Esophagus muscularis mucosa (tissue), 4 donors: Measurements from ENCODE around the gene PTBP1.

Experiments used
- EP300 ChIP-seq: sonication (generic); formaldehyde crosslinking; IDR thresholded peaks from one replicate; pipeline ENCODE4 v1.6.1; 2017; ENCODE audit warnings: antibody characterized with exemption
- POLR2A ChIP-seq: fragments of 450-650 bp; IDR thresholded peaks from one replicate; pipeline ENCODE4 v1.6.1; 2017; ENCODE audit warnings: antibody characterized with exemption, moderate library complexity, mild to moderate bottlenecking, low read depth
- TF ChIP-seq, protein P1 (sequence below), 3 experiments: fragments of 200-600 bp in 2 of 3; fragments of 450-650 bp in 1 of 3; sonication (generic) in 2 of 3; IDR thresholded peaks; one replicate each; pipeline ENCODE4 v1.5.1; 2017 to 2019; ENCODE audit warnings: antibody characterized with exemption in 3 of 3, mild to moderate bottlenecking in 2 of 3, moderate library complexity in 1 of 3

DNA sequence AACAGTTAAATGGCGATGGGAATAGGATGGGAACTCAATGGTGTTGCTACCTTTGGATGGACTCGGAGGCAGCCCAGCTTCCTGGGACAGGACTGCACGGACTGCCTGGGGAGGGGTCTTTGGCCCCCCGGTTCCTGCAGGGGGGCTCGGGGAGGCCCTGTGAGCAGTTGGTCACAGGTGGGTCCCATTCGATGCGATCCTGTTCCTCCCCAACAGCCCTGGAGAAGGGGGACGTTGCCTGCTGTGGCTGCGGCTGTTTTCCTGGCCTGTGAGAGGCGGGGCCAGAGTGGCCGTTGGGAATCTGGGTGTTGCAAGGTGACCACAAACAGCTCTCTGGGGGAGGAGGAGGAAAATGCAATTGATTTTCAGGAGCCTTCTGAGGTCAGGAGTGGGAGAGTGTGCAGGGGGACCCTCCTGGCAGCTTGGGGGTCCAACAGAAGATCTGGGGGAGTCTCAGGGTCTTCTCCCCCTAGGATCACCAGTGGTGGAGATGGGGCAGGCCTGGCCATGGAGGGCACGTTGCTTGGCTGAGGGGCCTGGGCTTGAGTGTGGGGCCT, 26.4 kb downstream of the PTBP1 start:
- TF ChIP-seq EP300 (no peak), POLR2A (no peak)
- TF ChIP-seq, protein P1, sequence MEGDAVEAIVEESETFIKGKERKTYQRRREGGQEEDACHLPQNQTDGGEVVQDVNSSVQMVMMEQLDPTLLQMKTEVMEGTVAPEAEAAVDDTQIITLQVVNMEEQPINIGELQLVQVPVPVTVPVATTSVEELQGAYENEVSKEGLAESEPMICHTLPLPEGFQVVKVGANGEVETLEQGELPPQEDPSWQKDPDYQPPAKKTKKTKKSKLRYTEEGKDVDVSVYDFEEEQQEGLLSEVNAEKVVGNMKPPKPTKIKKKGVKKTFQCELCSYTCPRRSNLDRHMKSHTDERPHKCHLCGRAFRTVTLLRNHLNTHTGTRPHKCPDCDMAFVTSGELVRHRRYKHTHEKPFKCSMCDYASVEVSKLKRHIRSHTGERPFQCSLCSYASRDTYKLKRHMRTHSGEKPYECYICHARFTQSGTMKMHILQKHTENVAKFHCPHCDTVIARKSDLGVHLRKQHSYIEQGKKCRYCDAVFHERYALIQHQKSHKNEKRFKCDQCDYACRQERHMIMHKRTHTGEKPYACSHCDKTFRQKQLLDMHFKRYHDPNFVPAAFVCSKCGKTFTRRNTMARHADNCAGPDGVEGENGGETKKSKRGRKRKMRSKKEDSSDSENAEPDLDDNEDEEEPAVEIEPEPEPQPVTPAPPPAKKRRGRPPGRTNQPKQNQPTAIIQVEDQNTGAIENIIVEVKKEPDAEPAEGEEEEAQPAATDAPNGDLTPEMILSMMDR (IDR thresholded peaks at IDR 0.05) = no peak
